ENCODE data around the gene SUCLG1. TPM values are rescaled to one million over a fixed set of nuclear protein-coding genes. Genes with fewer than 3 reads are reported as not detected.

Gene SUCLG1
- total RNA-seq (ENCODE audit: low replicate concordance): 29.7 and 40.2 TPM in 2 replicates

- Histone ChIP-seq H3K9me3 (ENCODE audit: low read depth) (no peaks in the 10 kb centered on the region), H3F3A (ENCODE audit: low read depth) (no peaks in the 10 kb centered on the region), H2AFZ (replicated peaks) (peak within 1 kb of the TSS; percentile 94), H3K4me2 (peak within 1 kb of the TSS; percentile 83), H3K9ac (peak within 1 kb of the TSS; percentile 39), H3K36me3 (no peaks in the 10 kb centered on the region), H3K27me3 (no peaks in the 10 kb centered on the region), H4K20me1 (ENCODE audit: low read depth) (peaks cover 10% of the 10 kb centered on the region), H3K79me2 (ENCODE audit: low read depth) (peaks cover 18% of the 10 kb centered on the region), H3K27ac (no peak within 1 kb of the TSS), H3K4me3 (peak within 1 kb of the TSS; percentile 78), H3K4me1 (peaks cover 6% of the 10 kb centered on the region)
- Mint-ChIP-seq H3K27me3 (ENCODE audit: insufficient read depth, low read depth) (peaks cover 3% of the 10 kb centered on the region), H3K4me3 (peak within 1 kb of the TSS; percentile 98), H3K27ac (peak within 1 kb of the TSS; percentile 91), H3K36me3 (no peaks in the 10 kb centered on the region), H3K4me1 (peaks cover 22% of the 10 kb centered on the region), H3K9me3 (no peaks in the 10 kb centered on the region)
- DNase-seq (ENCODE audit: low spot score): peak; percentile 88
- TF ChIP-seq EZH2phosphoT487 (IDR thresholded peaks at IDR 0.05) (no peak), EZH2 (IDR thresholded peaks at IDR 0.05) (no peak)
- TF ChIP-seq, protein P1, sequence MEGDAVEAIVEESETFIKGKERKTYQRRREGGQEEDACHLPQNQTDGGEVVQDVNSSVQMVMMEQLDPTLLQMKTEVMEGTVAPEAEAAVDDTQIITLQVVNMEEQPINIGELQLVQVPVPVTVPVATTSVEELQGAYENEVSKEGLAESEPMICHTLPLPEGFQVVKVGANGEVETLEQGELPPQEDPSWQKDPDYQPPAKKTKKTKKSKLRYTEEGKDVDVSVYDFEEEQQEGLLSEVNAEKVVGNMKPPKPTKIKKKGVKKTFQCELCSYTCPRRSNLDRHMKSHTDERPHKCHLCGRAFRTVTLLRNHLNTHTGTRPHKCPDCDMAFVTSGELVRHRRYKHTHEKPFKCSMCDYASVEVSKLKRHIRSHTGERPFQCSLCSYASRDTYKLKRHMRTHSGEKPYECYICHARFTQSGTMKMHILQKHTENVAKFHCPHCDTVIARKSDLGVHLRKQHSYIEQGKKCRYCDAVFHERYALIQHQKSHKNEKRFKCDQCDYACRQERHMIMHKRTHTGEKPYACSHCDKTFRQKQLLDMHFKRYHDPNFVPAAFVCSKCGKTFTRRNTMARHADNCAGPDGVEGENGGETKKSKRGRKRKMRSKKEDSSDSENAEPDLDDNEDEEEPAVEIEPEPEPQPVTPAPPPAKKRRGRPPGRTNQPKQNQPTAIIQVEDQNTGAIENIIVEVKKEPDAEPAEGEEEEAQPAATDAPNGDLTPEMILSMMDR (IDR thresholded peaks at IDR 0.05): no peak
These were observed at the start of gene SUCLG1 for GRCh38 chr2:84459018-84459943. Gene SUCLG1, minus strand, starts transcription at chr2:84459280. Its CDS starts 11 bp downstream, at chr2:84459269.

DNA sequence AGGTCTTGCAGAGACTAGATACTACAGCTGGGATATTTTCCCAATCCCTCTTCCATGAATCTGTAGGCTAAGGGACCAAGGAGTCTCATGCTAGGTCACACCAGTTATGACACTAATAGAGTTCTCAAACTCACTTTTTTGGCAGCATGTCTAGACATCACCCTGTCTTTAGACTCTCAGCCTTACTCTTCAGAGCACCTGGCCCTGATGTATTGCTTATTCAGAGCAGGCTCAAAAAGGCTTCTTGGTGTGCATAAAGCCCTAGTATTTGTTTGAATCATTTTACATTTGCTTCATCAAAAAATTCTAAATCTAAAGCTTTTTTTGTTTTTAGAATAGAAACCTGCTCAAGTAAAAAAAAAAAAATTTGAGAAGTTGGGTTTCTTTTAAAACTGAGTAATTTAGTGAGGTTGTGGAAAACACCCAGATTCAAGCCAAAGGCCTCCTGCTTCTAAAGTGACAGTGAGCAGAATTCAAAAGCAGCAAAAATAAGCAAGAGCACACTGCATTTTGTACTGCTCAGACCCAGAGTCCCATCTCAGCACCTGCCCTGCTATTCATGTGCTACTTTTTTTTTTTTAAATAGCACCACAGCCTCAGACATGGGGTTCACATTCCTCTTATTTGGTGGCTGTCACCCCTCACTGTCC, 39.2 kb upstream of the SUCLG1 start:
- Mint-ChIP-seq H3K27me3 (ENCODE audit: insufficient read depth, low read depth) (no peaks in the 10 kb centered on the region), H3K36me3 (no peaks in the 10 kb centered on the region), H3K9me3 (peaks cover 4% of the 10 kb centered on the region), H3K4me3 (no peak overlapping the region), H3K4me1 (no peaks in the 10 kb centered on the region), H3K27ac (no peak overlapping the region)
- Histone ChIP-seq H4K20me1 (ENCODE audit: low read depth) (no peaks in the 10 kb centered on the region), H3K79me2 (ENCODE audit: low read depth) (no peaks in the 10 kb centered on the region), H3K9me3 (ENCODE audit: low read depth) (no peaks in the 10 kb centered on the region), H3K9ac (no peak overlapping the region), H3K27me3 (no peaks in the 10 kb centered on the region), H3K4me2 (no peak overlapping the region), H3K36me3 (no peaks in the 10 kb centered on the region), H3F3A (ENCODE audit: low read depth) (no peaks in the 10 kb centered on the region), H3K27ac (no peak overlapping the region), H3K4me1 (no peaks in the 10 kb centered on the region), H3K4me3 (no peak overlapping the region), H2AFZ (replicated peaks) (no peak overlapping the region)
- TF ChIP-seq EZH2phosphoT487 (IDR thresholded peaks at IDR 0.05) (no peak), EZH2 (IDR thresholded peaks at IDR 0.05) (no peak)
- TF ChIP-seq, protein P1 (IDR thresholded peaks at IDR 0.05): no peak
- no peak for DNase-seq (ENCODE audit: low spot score)

DNA sequence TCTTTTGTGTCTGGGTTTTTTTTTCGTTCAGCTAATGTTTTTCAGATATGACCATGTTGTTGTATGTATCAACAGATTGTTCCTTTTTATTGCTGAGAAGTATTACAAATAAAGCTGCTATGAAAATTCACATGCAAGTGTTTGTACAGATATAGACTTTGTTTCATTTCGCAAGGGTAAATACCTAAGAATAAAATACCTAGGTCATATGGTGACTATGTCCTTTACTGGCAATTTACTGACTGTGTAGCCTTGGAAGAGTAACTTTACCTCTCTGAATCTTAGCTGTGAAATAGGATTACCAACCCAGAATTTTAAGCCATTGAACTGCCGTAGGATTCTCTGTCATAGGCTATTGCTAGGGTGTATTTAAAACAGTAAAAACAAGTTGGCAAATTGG, 38.2 kb upstream of the SUCLG1 start:
- Histone ChIP-seq H3K27ac (no peak overlapping the region), H3K4me3 (no peak overlapping the region), H3K4me2 (no peak overlapping the region), H3F3A (ENCODE audit: low read depth) (no peaks in the 10 kb centered on the region), H4K20me1 (ENCODE audit: low read depth) (no peaks in the 10 kb centered on the region), H3K9me3 (ENCODE audit: low read depth) (no peaks in the 10 kb centered on the region), H3K4me1 (no peaks in the 10 kb centered on the region), H3K27me3 (no peaks in the 10 kb centered on the region), H3K9ac (no peak overlapping the region), H3K36me3 (no peaks in the 10 kb centered on the region), H3K79me2 (ENCODE audit: low read depth) (no peaks in the 10 kb centered on the region), H2AFZ (replicated peaks) (no peak overlapping the region)
- Mint-ChIP-seq H3K36me3 (no peaks in the 10 kb centered on the region), H3K4me1 (no peaks in the 10 kb centered on the region), H3K9me3 (no peaks in the 10 kb centered on the region), H3K4me3 (no peak overlapping the region), H3K27ac (no peak overlapping the region), H3K27me3 (ENCODE audit: insufficient read depth, low read depth) (no peaks in the 10 kb centered on the region)
- TF ChIP-seq EZH2phosphoT487 (IDR thresholded peaks at IDR 0.05): no peak
- TF ChIP-seq EZH2 (IDR thresholded peaks at IDR 0.05): no peak
- TF ChIP-seq, protein P1 (IDR thresholded peaks at IDR 0.05): no peak
- DNase-seq (ENCODE audit: low spot score): no peak
